ENCODE results near the gene MUC5AC. TPM values are rescaled to one million over a fixed set of nuclear protein-coding genes. Genes with fewer than 3 reads are reported as not detected.

Gene MUC5AC
- total RNA-seq, 1 experiment from 2014 or later: under 0.01 TPM

GRCh38 chr11:1117992-1118391, 39.8 kb upstream of the MUC5AC start:
- no peak overlapping the region for H3K4me3 Mint-ChIP-seq
- H3K36me3 Mint-ChIP-seq: no peaks in the 10 kb centered on the region
- ChIA-PET POLR2A (no interaction called here), CTCF (no interaction called here)
- H3K9me3 Mint-ChIP-seq: no peaks in the 10 kb centered on the region
- H3K27me3 Mint-ChIP-seq (ENCODE audit: low read depth): no peaks in the 10 kb centered on the region
- no peak for TF ChIP-seq FOXP1 (CRISPR knock-in tag; IDR thresholded peaks at IDR 0.05; ENCODE audit: borderline replicate concordance)
- no peak for TF ChIP-seq ELF4 (CRISPR knock-in tag; IDR thresholded peaks at IDR 0.05; ENCODE audit: low read depth)
- TF ChIP-seq ETV6 (CRISPR knock-in tag; IDR thresholded peaks at IDR 0.05): no peak
- TF ChIP-seq ZNF219 (CRISPR knock-in tag; IDR thresholded peaks at IDR 0.05; ENCODE audit: borderline replicate concordance): no peak
- TF ChIP-seq ZNF671 (CRISPR knock-in tag; IDR thresholded peaks at IDR 0.05): no peak
- no peak for TF ChIP-seq ZNF416 (CRISPR knock-in tag; IDR thresholded peaks at IDR 0.05)
- TF ChIP-seq MYBL2 (CRISPR knock-in tag; IDR thresholded peaks at IDR 0.05): no peak
- TF ChIP-seq HMGA2 (CRISPR knock-in tag; IDR thresholded peaks at IDR 0.05): no peak
- TF ChIP-seq ATF1 (CRISPR knock-in tag; IDR thresholded peaks at IDR 0.05): no peak
- no peak for TF ChIP-seq ZBTB43 (CRISPR knock-in tag; IDR thresholded peaks at IDR 0.05)
- ATAC-seq: no peak
- DNase-seq (ENCODE audit: low spot score): peak; percentile 8
- no peaks in the 10 kb centered on the region for H3K4me1 Mint-ChIP-seq
- no peak overlapping the region for H3K27ac Mint-ChIP-seq

- Mint-ChIP-seq H3K36me3 (no peaks in the 10 kb centered on the region), H3K4me3 (no peak overlapping the region), H3K27me3 (ENCODE audit: low read depth) (no peaks in the 10 kb centered on the region), H3K9me3 (peaks cover 1% of the 10 kb centered on the region), H3K27ac (no peak overlapping the region), H3K4me1 (no peaks in the 10 kb centered on the region)
- ChIA-PET POLR2A (no interaction called here), CTCF (no interaction called here)
- DNase-seq (ENCODE audit: low spot score) (peak; percentile 9), ATAC-seq (no peak)
- TF ChIP-seq RELA (CRISPR knock-in tag; IDR thresholded peaks at IDR 0.05; ENCODE audit: borderline replicate concordance) (no peak), MYBL2 (CRISPR knock-in tag; IDR thresholded peaks at IDR 0.05) (no peak), FOXP4 (CRISPR knock-in tag; IDR thresholded peaks at IDR 0.05) (no peak), USF1 (CRISPR knock-in tag; IDR thresholded peaks at IDR 0.05) (no peak), ELF4 (CRISPR knock-in tag; IDR thresholded peaks at IDR 0.05; ENCODE audit: low read depth) (no peak), USF2 (CRISPR knock-in tag; IDR thresholded peaks at IDR 0.05) (no peak), ZNF121 (CRISPR knock-in tag; IDR thresholded peaks at IDR 0.05) (no peak), FOXP1 (CRISPR knock-in tag; IDR thresholded peaks at IDR 0.05; ENCODE audit: borderline replicate concordance) (no peak), ZNF219 (CRISPR knock-in tag; IDR thresholded peaks at IDR 0.05; ENCODE audit: borderline replicate concordance) (no peak), E2F4 (CRISPR knock-in tag; IDR thresholded peaks at IDR 0.05; ENCODE audit: borderline replicate concordance, low read depth) (no peak)
Measured at GRCh38 chr11:1118755-1119603, 38.8 kb upstream of the MUC5AC start.
